Stimulated activated CD4-positive, alpha-beta T cell treated with anti-CD3 and anti-CD28 coated beads, Interleukin-1b, Interleukin-23, amount 100 ng/mL, for 24 hours (primary cell): ENCODE measurements around the gene SAMD4A.

Experiments used
- DNase-seq, 4 experiments: peaks; one replicate each; pipeline ENCODE4 v3.0.0-alpha.2; 2020; ENCODE audit warnings: low read depth in 4 of 4, low spot score in 1 of 4

Gene SAMD4A

DNA sequence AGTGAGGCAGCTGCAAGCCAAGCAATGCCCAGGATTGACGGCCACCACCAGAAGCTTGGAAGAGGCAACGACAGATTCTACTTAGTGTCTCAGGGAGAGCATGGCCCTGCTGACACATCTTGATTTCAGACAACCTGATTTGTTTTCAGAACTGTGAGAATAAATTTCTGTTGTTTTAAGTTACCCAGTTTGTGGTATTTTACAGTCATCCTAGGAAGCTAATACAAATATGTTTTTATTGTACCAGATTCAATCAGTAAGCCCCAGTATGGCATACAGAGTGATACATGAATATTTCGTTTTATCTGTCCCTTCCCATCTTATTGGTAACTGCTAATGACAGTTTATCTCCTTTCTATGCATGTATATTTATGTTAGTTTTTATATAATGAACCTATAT lies 62.3 kb downstream of the SAMD4A start:
- no peak for DNase-seq

DNA sequence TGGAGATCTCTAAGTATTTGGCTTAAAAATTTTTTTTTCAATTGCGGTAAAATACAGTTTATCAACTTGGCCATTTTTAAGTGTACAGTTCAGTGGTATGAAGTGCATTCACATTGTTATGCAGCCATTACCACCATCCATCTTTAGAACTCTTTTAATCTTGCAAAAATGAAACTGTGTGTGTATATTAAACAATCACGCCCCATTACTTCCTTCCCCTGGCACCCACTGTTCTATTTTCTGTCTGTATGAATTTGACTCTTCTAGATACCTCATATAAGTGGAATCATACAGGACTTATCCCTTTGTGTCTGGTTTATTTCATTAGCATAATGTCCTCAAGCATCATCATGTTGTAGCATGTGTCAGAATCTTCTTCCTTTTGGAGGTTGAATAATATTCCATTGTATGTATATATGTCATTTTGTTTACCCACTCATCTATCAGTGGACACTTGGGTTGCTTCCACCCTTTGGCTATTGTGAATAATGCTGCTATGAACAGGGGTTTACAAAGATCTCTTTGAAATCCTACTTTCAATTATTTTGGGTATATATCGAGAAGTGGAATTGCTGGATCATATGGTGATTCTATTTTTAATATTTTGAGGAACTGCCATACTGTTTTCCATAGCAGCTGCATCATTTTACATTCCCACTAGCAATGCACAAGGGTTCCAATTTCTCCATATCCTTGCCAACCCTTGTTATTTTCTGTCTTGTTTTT lies 62.9 kb downstream of the SAMD4A start:
- no peak for DNase-seq

DNA sequence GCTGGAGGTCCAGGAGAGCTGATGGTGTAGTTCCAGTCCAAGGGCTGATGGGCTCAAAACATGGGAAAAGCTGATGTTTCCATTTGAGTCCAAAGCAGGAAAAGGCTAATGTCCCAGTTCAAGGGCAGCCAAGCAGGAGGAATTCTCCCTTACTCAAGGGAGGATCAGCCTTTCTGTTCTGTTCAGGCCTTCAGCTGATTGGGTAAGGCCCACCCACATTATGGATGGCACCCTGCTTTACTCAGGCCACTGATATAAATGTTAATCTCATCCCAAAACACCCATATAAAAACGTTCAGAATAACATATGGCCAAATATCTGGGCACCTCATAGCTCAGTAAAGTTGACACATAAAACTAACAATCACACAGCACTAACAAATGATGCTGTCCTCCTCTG lies 64.1 kb downstream of the SAMD4A start:
- DNase-seq = no peak

DNA sequence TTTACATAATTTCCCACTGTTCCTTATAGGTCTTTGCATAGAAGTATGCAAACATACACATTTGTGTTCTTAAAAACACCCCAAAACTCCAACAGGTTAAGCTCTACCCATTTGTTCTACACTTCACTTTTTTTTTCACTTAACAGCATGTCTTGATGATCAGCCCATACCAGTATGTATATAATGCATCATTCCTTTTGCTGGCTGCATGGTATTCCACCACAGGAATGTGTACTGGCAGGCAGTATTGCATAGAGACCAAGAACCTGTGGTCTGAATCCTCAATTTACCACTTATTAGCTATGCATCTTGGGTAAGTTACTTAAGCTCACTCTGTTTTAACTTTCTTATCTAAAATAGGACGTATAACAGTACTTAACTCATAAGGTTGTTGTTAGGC lies 65.5 kb downstream of the SAMD4A start:
- no peak for DNase-seq

DNA sequence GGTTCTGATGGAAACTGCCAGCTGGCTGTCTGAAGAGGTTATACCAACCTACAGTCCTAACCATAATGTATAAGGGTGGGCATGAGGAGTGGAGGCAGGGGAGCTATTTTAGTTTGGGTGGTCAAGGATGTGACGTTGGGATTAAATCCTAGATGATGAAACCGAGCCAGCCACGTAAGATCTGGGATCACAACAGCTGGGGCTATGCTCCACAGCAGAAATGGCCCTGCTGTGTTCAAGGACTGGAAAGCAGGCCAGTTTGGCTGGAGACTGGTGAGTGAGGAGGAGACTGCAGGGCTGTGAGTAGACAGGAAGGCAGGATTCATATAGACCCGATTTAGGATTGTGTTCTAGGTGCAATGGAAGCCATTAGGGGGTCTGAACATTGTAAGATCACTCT lies 66.1 kb downstream of the SAMD4A start:
- no peak for DNase-seq

DNA sequence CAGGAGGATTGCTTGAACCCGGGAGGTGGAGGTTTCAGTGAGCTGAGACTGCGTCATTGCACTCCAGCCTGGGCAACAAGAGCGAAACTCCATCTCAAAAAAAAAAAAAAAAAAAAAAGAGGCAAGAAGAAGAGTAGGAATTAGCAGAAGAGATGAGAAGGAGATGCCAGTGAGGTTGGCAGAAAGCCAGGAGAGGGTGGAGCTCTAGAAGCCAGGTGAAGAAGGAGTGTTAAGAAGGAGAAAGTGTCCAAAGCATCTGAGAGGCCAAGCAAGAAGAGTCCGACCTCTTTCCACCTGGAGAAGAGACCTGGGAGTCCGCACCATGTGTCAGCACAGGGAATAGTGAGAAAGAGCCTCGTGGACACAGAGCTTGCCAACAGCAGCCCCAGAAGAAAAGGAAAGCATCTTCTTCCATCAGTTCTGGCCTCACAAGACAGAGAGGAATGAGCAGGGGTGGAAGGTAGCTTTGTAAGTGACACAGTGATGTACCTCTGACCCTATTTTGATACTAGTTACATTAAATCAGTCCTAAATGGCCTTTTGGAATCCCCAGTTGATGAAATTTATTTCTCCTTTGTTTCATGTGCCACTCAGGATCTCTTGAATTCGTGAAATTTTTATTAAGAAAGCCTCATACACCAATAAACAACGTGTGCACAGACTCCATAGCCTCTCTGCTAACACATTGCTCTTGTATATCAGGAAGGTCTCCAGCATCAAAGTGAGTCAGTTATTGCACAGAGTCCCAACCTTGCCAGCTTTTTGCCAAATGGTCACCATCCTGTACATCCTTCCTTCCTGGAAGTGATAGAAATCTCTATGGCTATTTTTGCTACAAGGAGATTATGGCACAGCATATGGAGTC lies 70.6 kb downstream of the SAMD4A start:
- DNase-seq = no peak

DNA sequence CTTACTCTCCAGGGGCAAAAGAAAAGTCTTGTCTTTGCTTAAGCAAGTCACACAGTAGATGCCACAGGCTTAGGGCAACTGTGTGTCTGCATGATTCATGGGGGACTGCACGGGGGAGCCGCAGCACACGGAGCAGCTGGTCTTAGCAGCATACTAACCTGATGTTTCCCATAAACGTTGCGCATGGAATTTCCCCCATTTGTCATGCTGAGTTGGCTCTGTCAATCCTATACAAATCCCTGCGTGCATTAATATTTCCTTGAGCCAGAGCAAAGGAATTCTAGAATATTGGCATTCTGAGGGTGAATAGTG lies 71.2 kb downstream of the SAMD4A start:
- no peak for DNase-seq

DNA sequence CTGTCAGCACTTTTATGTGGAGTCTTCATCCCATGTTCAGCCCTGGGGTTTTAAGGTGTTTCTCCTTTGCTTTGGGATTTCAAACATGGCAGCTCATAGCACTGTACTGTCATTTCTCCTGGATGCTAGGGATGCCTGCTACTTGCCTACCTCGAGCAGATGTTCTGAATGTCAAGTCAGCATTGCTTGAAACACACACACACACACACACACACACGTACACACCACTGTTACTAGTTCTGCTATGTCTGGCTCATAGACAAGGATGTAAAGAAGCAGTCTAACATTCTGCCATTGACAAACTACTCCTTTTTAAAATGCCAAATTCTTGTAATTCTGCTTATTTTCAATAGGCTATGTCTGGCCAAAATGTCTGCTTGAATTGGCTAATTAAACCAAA lies 72.7 kb downstream of the SAMD4A start:
- no peak for DNase-seq

DNA sequence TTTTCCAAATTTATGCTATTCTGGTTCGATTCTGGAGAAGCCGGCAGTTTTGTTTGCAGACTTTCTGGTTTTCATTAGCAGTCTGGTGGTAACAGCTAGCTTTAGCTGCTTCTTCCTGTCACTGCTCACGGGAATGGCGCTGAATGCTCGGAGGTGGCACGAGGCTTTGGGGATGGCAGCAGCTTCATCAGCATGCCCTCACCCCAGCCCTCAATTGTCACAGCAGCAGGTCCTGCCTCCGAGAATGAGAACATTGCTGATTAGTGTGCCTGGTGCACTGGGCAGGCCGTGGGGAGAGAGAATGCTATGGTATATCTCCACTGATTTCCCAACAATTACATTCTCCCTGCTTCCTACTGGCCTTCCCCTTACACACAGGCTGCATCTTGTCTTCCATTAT lies 73.6 kb downstream of the SAMD4A start:
- no peak for DNase-seq

DNA sequence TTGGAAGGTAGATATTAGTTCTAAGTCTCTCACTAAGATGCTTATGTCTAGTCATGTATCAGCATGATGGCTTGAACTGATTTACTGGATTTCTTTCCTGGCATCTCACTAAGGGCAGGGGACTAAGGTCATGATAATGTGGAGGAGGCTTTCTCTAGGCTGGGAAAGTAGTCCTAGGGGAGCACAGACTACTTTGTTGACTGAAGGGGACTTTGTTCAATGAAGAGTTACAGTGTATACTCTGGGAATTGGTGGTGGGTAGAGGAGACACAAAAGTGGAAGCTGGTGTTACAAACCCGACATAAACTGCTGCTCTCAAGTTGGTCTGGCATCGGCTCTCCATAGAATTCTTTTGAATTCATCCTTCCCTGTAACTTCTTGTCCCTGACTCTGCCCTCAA lies 75.2 kb downstream of the SAMD4A start:
- DNase-seq = no peak

DNA sequence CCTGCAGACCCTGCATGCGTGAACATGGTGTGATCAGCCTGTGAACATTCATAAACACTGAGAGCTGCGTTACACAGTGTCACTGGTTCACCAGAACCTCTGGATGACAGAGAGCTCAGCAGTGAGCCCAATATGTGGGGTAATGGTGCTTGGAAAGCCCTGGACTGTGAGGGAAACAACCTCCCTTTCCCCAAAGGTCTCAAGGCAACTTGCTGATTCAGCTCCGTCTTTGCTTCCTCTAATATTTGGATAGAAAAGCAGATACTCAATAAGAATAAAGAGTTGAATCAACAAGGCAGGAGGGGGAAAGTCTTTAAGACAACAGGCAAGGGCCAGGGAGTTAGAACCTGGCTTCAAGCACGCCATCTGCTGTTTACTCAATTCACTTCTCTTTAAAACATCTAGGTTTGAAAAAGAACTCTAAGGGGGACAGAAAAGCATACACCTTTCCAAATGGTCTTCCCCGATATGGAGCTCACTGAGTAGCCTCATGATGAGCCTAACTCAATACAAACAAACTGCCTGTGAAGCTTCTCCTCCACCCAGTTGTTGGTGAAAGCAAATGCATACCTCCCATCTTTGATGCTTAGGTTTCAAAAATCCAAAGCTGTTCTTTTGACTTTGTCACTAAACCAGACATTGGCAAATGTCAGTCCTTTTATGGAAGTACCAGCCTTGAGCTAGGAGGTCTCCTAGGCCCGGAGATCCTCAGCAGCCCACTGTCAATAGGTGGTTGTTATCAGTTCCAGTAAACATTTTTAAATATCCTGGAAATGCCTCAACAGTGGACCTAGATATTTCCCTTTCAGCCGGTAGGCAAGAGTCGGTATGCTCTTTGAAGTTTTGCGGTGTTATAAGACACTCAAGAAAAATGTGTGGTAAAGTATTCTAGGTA lies 76.1 kb downstream of the SAMD4A start:
- DNase-seq = no peak

DNA sequence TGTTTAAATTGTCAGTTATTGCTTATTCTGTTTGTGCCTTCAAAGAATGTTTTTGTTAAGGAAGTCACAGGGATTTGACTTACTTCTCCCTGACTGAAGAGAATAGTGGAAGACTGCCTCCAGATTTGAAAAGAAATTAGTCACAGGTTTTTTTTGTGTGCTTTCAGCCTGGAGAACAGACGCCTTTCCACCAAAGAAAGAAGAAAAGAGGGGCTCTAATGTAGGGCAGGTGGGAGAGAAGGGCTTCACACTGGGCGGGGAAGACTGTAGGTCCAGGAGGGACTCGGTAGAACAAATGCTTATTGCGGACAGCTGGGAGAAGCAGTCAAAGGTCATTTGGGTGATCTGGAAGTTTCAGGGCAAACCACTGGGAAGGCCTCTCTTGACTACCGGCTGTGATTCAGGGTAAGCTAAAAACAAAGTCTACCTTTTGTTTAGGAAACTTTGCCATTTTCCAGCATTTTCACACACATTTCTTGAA lies 76.8 kb downstream of the SAMD4A start:
- no peak for DNase-seq

DNA sequence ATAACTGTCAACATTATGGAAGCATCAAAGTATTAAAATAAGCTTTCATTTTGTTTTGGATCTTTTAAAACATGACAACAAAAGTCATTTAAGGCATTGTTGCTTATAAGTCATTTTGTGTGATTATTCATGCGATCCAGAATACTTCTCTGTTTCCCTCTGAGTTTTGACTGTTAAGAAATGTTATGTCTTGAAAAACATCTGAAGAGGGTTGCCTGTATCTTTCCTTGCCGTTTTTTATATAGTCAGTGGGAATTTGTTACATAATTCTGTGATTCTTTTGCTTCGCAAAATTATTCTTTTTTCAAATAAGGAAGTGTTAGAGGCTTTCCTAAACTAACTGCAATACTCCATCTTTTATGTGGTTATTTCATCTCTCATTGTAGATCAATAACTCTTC lies 78.7 kb downstream of the SAMD4A start:
- no peak for DNase-seq

DNA sequence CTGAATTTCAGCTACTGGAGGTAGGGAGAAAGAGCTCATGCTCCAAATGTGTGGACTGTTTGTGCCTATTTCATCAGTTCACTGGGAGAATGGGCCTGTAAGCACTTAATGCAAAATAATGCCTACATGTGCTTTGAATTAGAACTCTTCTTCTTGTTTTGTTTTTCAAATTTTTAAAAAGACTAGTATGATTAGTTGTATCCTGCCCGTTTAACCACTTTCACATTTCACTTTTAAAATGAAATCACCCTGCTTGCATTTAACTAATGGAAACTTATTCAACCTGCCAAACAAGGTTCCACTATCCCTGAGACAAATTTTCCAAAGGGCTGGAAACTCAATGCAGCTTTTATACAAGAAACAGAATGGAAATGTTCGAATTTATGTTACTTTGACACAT lies 79.7 kb downstream of the SAMD4A start:
- DNase-seq = no peak

DNA sequence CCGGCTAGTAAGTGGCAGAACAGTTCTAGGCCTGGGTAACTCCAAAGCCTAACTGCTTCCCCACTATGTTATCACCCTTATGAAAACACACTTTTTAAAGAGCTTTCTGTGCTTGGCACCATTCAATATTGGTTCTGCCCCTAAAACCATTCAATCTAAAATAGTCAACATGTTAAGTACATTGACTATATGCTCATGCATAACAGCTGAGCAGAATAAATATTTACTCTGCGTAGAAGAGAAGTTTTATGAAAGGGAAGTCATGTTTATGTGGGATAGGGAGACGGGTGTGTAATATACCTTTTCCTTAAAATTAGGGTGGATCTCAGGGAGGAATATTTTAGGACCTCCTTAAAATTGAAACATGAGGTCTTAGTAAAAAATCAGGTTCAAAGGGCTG lies 80.5 kb downstream of the SAMD4A start:
- no peak for DNase-seq

DNA sequence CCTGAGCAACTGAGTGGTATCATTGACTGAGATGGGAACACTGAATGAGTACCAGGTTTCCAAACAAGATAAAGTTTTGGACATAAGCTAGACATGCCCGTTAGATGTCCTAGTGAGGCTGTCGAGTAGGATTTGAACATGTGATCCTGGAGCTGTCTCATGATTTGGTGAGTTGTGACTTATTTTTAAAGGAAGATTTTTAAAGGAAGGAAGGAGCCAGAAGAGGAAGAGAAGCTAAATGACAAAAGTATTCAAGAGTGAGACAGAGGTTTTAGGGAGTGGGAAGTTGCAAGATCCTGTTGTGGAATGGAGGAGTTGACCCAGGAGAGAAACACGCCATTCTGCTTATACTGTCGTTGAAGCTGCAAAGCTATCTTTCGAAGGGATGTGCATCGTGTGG lies 82.1 kb downstream of the SAMD4A start:
- DNase-seq = no peak

DNA sequence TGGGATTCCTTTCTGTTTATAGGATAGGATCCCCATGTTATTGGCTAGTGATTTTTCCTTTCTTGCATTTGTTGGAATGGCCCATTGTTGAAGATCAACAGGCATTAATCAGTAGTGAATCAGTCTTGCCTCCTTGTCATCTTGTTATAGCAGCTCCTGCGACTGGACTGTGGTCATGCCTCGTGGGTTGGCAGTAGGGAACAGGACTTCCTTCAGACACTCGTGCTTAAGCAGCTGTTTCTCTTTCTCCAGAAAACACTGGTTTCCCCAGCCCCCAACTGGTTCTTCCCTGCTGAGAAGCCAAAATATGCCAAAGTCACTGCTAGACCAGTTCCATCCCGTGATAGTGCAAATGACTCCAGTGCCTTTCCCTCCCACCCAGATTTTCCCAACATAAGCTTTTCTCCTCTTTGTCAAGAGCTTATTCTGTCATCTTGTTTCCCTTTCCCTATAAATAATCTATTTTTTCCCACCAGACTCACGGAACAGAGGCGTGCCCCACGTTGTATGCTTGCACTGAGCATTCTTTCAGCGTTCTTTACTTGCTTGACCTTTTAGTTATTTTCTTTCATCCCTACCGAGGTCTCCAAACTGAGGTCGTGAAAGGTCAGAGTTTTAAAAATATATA lies 83.5 kb downstream of the SAMD4A start:
- no peak for DNase-seq

DNA sequence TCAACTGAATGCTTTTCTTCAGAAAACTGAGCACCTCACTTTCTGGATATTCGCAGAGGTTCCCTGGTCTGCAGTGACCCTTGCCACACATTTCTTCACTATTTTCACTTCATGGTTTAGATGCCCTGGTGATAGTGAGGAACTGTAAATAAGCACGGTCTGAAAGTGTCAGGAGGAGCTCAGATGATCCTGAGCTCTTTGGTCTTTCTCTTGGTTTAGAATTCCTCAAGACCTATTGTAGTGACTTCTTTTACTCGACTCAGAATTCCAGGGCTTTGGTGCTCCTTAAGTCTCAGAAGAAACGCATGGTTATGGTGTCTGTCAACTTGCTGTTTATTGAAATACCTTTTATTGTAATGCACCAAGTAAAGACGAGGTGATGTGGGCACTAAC lies 84.0 kb downstream of the SAMD4A start:
- no peak for DNase-seq

DNA sequence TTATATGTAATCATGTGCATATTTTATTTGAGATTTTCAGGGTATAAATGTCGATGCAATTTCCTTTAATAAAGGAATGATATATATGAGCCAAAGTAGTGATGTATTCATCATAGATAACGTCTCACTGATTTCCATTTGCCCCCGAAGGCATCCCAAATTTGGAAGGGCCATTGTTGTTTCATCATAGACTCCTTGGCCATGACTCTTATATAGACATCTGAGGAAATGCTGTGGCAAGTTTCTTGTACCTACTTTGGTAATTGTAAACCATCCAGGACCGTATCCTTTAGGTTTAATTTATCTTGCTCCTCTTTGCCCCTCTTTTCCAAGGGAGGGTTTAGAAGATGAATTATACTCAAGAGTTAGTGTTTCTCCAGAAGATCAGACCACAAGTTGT lies 84.7 kb downstream of the SAMD4A start:
- DNase-seq = no peak

DNA sequence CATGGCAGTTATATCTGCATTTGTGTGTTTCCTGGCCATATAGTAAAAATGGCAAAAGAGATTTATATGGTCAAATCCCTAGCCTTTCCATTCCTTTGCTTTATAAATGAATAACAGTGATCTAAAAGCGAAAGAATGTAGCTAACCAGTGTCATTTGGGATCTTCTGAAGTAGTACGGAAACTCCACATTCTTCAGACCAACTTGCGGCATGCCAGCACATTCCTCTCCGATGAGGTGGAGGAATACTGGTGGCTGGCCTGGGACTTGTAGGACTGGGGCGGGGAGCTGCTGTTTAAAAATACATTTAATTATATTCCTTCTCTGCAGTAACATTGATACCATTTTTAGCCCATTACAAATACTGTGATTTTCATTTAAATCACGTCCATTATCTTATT lies 85.3 kb downstream of the SAMD4A start:
- no peak for DNase-seq

DNA sequence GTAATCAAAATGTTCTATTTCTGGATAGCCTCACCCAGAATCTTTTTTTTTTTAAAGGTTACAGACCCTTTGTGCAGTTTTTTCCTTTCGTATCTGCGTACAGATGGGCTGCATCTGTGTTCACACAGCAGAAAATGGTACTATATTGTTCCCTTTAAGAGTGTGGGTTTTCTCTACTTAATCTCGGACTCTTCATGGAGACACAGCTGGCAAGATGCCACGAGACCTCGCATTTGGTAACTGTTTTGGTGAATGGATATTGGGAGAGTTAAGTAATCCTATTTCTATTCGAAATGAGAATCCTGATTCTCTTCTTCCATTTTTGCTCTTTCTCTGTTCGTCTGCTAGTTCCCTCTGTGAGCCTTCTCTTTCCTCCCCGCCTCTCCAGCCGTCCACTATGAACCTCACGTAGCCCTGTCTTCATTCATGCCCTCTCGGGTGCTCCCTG lies 85.7 kb downstream of the SAMD4A start:
- no peak for DNase-seq
